ENCODE results near the gene PCDHA6. TPM values are rescaled to one million over a fixed set of nuclear protein-coding genes. Genes with fewer than 3 reads are reported as not detected.
A peak's percentile ranks its signal among the peaks of the same experiment; 100 is the strongest.
"Not testable (repeated sequence)": the region's sequence is repeated elsewhere in the genome, so short reads cannot be mapped to it uniquely, and the experiment has no call there.

Gene PCDHA6
- total RNA-seq, 2 experiments from 2014 or later, result not detected

GRCh38 chr5:140785905-140786686 lies 41.7 kb upstream of the PCDHA6 start, which contains the start of gene PCDHA1:
TSS of gene PCDHA1 (plus strand) at chr5:140786140.
- intact Hi-C loops (cut with micrococcal nuclease; ENCODE audit: unreplicated experiment), result no loop called here
- H3K4me2 ChIP-seq (ENCODE audit: low read length), result no peak within 1 kb of the TSS
- BruUV-seq (replicated peaks), result no TSS peak
- no peak within 1 kb of the TSS for H3K4me3 ChIP-seq (ENCODE audit: low read depth, low read length, poor library complexity, severe bottlenecking)
- H2AFZ ChIP-seq (ENCODE audit: low read length), result no peak within 1 kb of the TSS
- H3K4me1 ChIP-seq (ENCODE audit: insufficient read depth, low read length, poor library complexity, severe bottlenecking), result no peaks in the 10 kb centered on the region
- H3K79me2 ChIP-seq (ENCODE audit: insufficient read depth, low read depth, low read length), result no peaks in the 10 kb centered on the region
- H3K27ac ChIP-seq (ENCODE audit: low read depth, low read length, poor library complexity, severe bottlenecking), result no peak within 1 kb of the TSS
- 0 out of 2 replicates have a peak, but pooled peaks cover 5% of the 10 kb centered on the region for H3K9me3 ChIP-seq (ENCODE audit: low read length)
- ChIA-PET CTCF (ENCODE audit: unreplicated experiment) (no interaction called here), POLR2A (no interaction called here)
- H3K36me3 ChIP-seq (ENCODE audit: insufficient read depth, low read length), result no peaks in the 10 kb centered on the region
- H4K20me1 ChIP-seq (ENCODE audit: insufficient read depth, low read length), result no peaks in the 10 kb centered on the region
- peak; percentile 13 for DNase-seq (ENCODE audit: low spot score)
- no peak for TF ChIP-seq EZH2phosphoT487 (IDR thresholded peaks at IDR 0.05; ENCODE audit: borderline replicate concordance, low read depth, low read length)
- peak; percentile 79 for TF ChIP-seq CTCF (conservative IDR thresholded peaks at IDR 0.05; ENCODE audit: low read length)
- no peaks in the 10 kb centered on the region for H3K9me2 ChIP-seq (ENCODE audit: insufficient read depth, low read length)

- intact Hi-C loops (cut with micrococcal nuclease; ENCODE audit: unreplicated experiment); H3K79me2 ChIP-seq (ENCODE audit: insufficient read depth, low read depth, low read length); H3K36me3 ChIP-seq (ENCODE audit: insufficient read depth, low read length); POLR2A ChIA-PET; H2AFZ ChIP-seq (ENCODE audit: low read length); H3K4me3 ChIP-seq (ENCODE audit: low read depth, low read length, poor library complexity, severe bottlenecking); H3K9me2 ChIP-seq (ENCODE audit: insufficient read depth, low read length); H3K4me2 ChIP-seq (ENCODE audit: low read length); BruUV-seq (replicated peaks); H3K27ac ChIP-seq (ENCODE audit: low read depth, low read length, poor library complexity, severe bottlenecking); H3K9me3 ChIP-seq (ENCODE audit: low read length); DNase-seq (ENCODE audit: low spot score); H4K20me1 ChIP-seq (ENCODE audit: insufficient read depth, low read length); CTCF ChIA-PET (ENCODE audit: unreplicated experiment); H3K4me1 ChIP-seq (ENCODE audit: insufficient read depth, low read length, poor library complexity, severe bottlenecking): not testable (repeated sequence)
Measured at GRCh38 chr5:140787422-140787821, 40.3 kb upstream of the PCDHA6 start.

GRCh38 chr5:140787849-140788504 lies 39.8 kb upstream of the PCDHA6 start:
- POLR2A ChIA-PET; H3K4me2 ChIP-seq (ENCODE audit: low read length); H3K9me2 ChIP-seq (ENCODE audit: insufficient read depth, low read length); intact Hi-C loops (cut with micrococcal nuclease; ENCODE audit: unreplicated experiment); H3K27ac ChIP-seq (ENCODE audit: low read depth, low read length, poor library complexity, severe bottlenecking); H2AFZ ChIP-seq (ENCODE audit: low read length); H3K4me1 ChIP-seq (ENCODE audit: insufficient read depth, low read length, poor library complexity, severe bottlenecking); DNase-seq (ENCODE audit: low spot score); H4K20me1 ChIP-seq (ENCODE audit: insufficient read depth, low read length); H3K36me3 ChIP-seq (ENCODE audit: insufficient read depth, low read length); CTCF ChIA-PET (ENCODE audit: unreplicated experiment); H3K79me2 ChIP-seq (ENCODE audit: insufficient read depth, low read depth, low read length); BruUV-seq (replicated peaks); H3K4me3 ChIP-seq (ENCODE audit: low read depth, low read length, poor library complexity, severe bottlenecking); H3K9me3 ChIP-seq (ENCODE audit: low read length): not testable (repeated sequence)
